Measurements from ENCODE around the gene CDKL2.
"Not testable (repeated sequence)": the region's sequence is repeated elsewhere in the genome, so short reads cannot be mapped to it uniquely, and the experiment has no call there.

The CDKL2 gene

GRCh38 chr4:75547647-75548387 is 82.5 kb downstream of the CDKL2 start:
- Histone ChIP-seq H3K4me3 (ENCODE audit: low read depth, low read length) (no peak overlapping the region), H3K27me3 (replicated peaks) (no peaks in the 10 kb centered on the region), H3K27ac (no peak overlapping the region), H3K36me3 (replicated peaks) (no peaks in the 10 kb centered on the region)
- no peak for TF ChIP-seq CTCF (IDR thresholded peaks at IDR 0.05; ENCODE audit: low read depth, low read length, missing control alignments)
- peak; percentile 3 for DNase-seq
- in situ Hi-C loops (cut with HindIII; ENCODE audit: low pct_ligation_motif_present, low sequenced_read_pairs): no loop called here

GRCh38 chr4:75545526-75545925 is 84.8 kb downstream of the CDKL2 start:
- Histone ChIP-seq H3K36me3 (replicated peaks) (no peaks in the 10 kb centered on the region), H3K27me3 (replicated peaks) (no peaks in the 10 kb centered on the region), H3K27ac (no peak overlapping the region), H3K4me3 (ENCODE audit: low read depth, low read length) (no peak overlapping the region)
- DNase-seq: peak; percentile 20
- in situ Hi-C loops (cut with HindIII; ENCODE audit: low pct_ligation_motif_present, low sequenced_read_pairs): no loop called here
- no peak for TF ChIP-seq CTCF (IDR thresholded peaks at IDR 0.05; ENCODE audit: low read depth, low read length, missing control alignments)

GRCh38 chr4:75544870-75545269 is 85.5 kb downstream of the CDKL2 start:
- H3K27me3 ChIP-seq (replicated peaks): no peaks in the 10 kb centered on the region
- DNase-seq: no peak
- no peak overlapping the region for H3K4me3 ChIP-seq (ENCODE audit: low read depth, low read length)
- H3K36me3 ChIP-seq (replicated peaks): no peaks in the 10 kb centered on the region
- no peak for TF ChIP-seq CTCF (IDR thresholded peaks at IDR 0.05; ENCODE audit: low read depth, low read length, missing control alignments)
- in situ Hi-C loops (cut with HindIII; ENCODE audit: low pct_ligation_motif_present, low sequenced_read_pairs): no loop called here
- no peak overlapping the region for H3K27ac ChIP-seq

- peak; percentile 20 for DNase-seq
- H3K27me3 ChIP-seq (replicated peaks); in situ Hi-C loops (cut with HindIII; ENCODE audit: low pct_ligation_motif_present, low sequenced_read_pairs); H3K4me3 ChIP-seq (ENCODE audit: low read depth, low read length); H3K36me3 ChIP-seq (replicated peaks); H3K27ac ChIP-seq: not testable (repeated sequence)
These were observed 86.1 kb downstream of the CDKL2 start for GRCh38 chr4:75544220-75544619.

GRCh38 chr4:75542824-75543223 is 87.5 kb downstream of the CDKL2 start:
- H3K4me3 ChIP-seq (ENCODE audit: low read depth, low read length): no peak overlapping the region
- DNase-seq: peak; percentile 86
- TF ChIP-seq CTCF (IDR thresholded peaks at IDR 0.05; ENCODE audit: low read depth, low read length, missing control alignments): no peak
- no peaks in the 10 kb centered on the region for H3K27me3 ChIP-seq (replicated peaks)
- H3K36me3 ChIP-seq (replicated peaks): no peaks in the 10 kb centered on the region
- in situ Hi-C loops (cut with HindIII; ENCODE audit: low pct_ligation_motif_present, low sequenced_read_pairs): no loop called here
- peak overlapping the region; percentile 11 for H3K27ac ChIP-seq

GRCh38 chr4:75537308-75537707 is 93.0 kb downstream of the CDKL2 start:
- in situ Hi-C loops (cut with HindIII; ENCODE audit: low pct_ligation_motif_present, low sequenced_read_pairs); H3K36me3 ChIP-seq (replicated peaks); H3K27ac ChIP-seq; DNase-seq; H3K27me3 ChIP-seq (replicated peaks); H3K4me3 ChIP-seq (ENCODE audit: low read depth, low read length): not testable (repeated sequence)

GRCh38 chr4:75533926-75534325 is 96.4 kb downstream of the CDKL2 start:
- in situ Hi-C loops (cut with HindIII; ENCODE audit: low pct_ligation_motif_present, low sequenced_read_pairs): not testable (repeated sequence)

GRCh38 chr4:75533339-75533887 is 96.9 kb downstream of the CDKL2 start:
- H3K27ac ChIP-seq; H3K4me3 ChIP-seq (ENCODE audit: low read depth, low read length); H3K27me3 ChIP-seq (replicated peaks); in situ Hi-C loops (cut with HindIII; ENCODE audit: low pct_ligation_motif_present, low sequenced_read_pairs); DNase-seq: not testable (repeated sequence)
- H3K36me3 ChIP-seq (replicated peaks): peaks cover 13% of the 10 kb centered on the region

More at GRCh38 chr4:75533926-75534325, 96.4 kb downstream of the CDKL2 start:
- H3K36me3 ChIP-seq (replicated peaks): peaks cover 13% of the 10 kb centered on the region
- not testable (repeated sequence) for H3K27me3 ChIP-seq (replicated peaks); H3K27ac ChIP-seq; DNase-seq; H3K4me3 ChIP-seq (ENCODE audit: low read depth, low read length)

- DNase-seq; in situ Hi-C loops (cut with HindIII; ENCODE audit: low pct_ligation_motif_present, low sequenced_read_pairs); H3K27ac ChIP-seq; H3K4me3 ChIP-seq (ENCODE audit: low read depth, low read length); H3K27me3 ChIP-seq (replicated peaks): not testable (repeated sequence)
- peaks cover 19% of the 10 kb centered on the region for H3K36me3 ChIP-seq (replicated peaks)
These were observed 98.7 kb downstream of the CDKL2 start for GRCh38 chr4:75531536-75532143.
